NCI-H1930 (cell line): ENCODE results near the gene BSND.

Source experiments
- DNase-seq, 2 experiments: peaks; one replicate each; lab custom pipeline; 2025; lab: John Stamatoyannopoulos, UW

The BSND gene

GRCh38 chr1:55048453-55049270 lies 49.9 kb downstream of the BSND start:
- no peak for DNase-seq

GRCh38 chr1:55049271-55049913 lies 50.7 kb downstream of the BSND start:
- no peak for DNase-seq

GRCh38 chr1:55049914-55050278 lies 51.2 kb downstream of the BSND start:
- DNase-seq, result no peak

GRCh38 chr1:55050283-55050682 lies 51.5 kb downstream of the BSND start:
- no peak for DNase-seq

GRCh38 chr1:55051169-55051568 lies 52.4 kb downstream of the BSND start:
- no peak for DNase-seq

- DNase-seq, result no peak
Measured at GRCh38 chr1:55051621-55052020, 52.9 kb downstream of the BSND start.

GRCh38 chr1:55052221-55053142 lies 53.7 kb downstream of the BSND start:
- no peak for DNase-seq

- DNase-seq, result no peak
Measured at GRCh38 chr1:55053265-55053954, 54.7 kb downstream of the BSND start.

GRCh38 chr1:55054396-55054795 lies 55.7 kb downstream of the BSND start:
- no peak for DNase-seq

- no peak for DNase-seq
Measured at GRCh38 chr1:55055084-55055882, 56.5 kb downstream of the BSND start.

- DNase-seq, result no peak
Measured at GRCh38 chr1:55055951-55056631, 57.4 kb downstream of the BSND start.

GRCh38 chr1:55056632-55056992 lies 57.9 kb downstream of the BSND start:
- no peak for DNase-seq

- DNase-seq, result no peak
Measured at GRCh38 chr1:55057270-55057955, 58.7 kb downstream of the BSND start.

- no peak for DNase-seq
Measured at GRCh38 chr1:55057956-55058298, 59.2 kb downstream of the BSND start.

- no peak for DNase-seq
Measured at GRCh38 chr1:55059302-55060132, 60.8 kb downstream of the BSND start.

- no peak for DNase-seq
Measured at GRCh38 chr1:55060133-55060999, 61.6 kb downstream of the BSND start.

- no peak for DNase-seq
Measured at GRCh38 chr1:55061000-55061705, 62.4 kb downstream of the BSND start.
